ENCODE measurements around the gene PMS2.
"Not testable (repeated sequence)": the region's sequence is repeated elsewhere in the genome, so short reads cannot be mapped to it uniquely, and the experiment has no call there.

Gene PMS2

GRCh38 chr7:6008668-6009611 lies at the start of gene PMS2, which contains the start of gene AIMP2:
Gene PMS2, minus strand, starts transcription at chr7:6009049. Its CDS starts 30 bp downstream, at chr7:6009019.
Gene AIMP2, plus strand, starts transcription at chr7:6009272. Its CDS starts 92 bp downstream, at chr7:6009364.
- peak; percentile 99 for DNase-seq

GRCh38 chr7:6057316-6058129 lies 48.7 kb upstream of the PMS2 start:
- no peak for DNase-seq

- peak; percentile 15 for DNase-seq
Observed at GRCh38 chr7:6056616-6057015, 47.8 kb upstream of the PMS2 start.

- DNase-seq, result not testable (repeated sequence)
Observed at GRCh38 chr7:6051185-6051584, 42.3 kb upstream of the PMS2 start.

GRCh38 chr7:6049780-6050179 lies 40.9 kb upstream of the PMS2 start:
- DNase-seq, result no peak

- no peak for DNase-seq
Observed at GRCh38 chr7:6035686-6036085, 26.8 kb upstream of the PMS2 start.

- DNase-seq, result no peak
Observed at GRCh38 chr7:6035165-6035564, 26.3 kb upstream of the PMS2 start.

GRCh38 chr7:6032641-6033040 lies 23.8 kb upstream of the PMS2 start:
- DNase-seq, result no peak

GRCh38 chr7:6032167-6032566 lies 23.3 kb upstream of the PMS2 start:
- no peak for DNase-seq

GRCh38 chr7:6031567-6031966 lies 22.7 kb upstream of the PMS2 start:
- DNase-seq, result no peak

GRCh38 chr7:6030988-6031387 lies 22.1 kb upstream of the PMS2 start, which contains the start of gene ANKRD61:
Gene ANKRD61, plus strand, starts transcription at chr7:6031376. Its CDS starts 0 bp downstream, at chr7:6031376.
- DNase-seq, result no peak

- no peak for DNase-seq
Observed at GRCh38 chr7:6028563-6028962, 19.7 kb upstream of the PMS2 start.

- DNase-seq, result no peak
Observed at GRCh38 chr7:6027806-6028365, 19.0 kb upstream of the PMS2 start.

- DNase-seq, result no peak
Observed at GRCh38 chr7:6026820-6027311, 18.0 kb upstream of the PMS2 start.

GRCh38 chr7:6026011-6026819 lies 17.4 kb upstream of the PMS2 start:
- peak; percentile 69 for DNase-seq

GRCh38 chr7:6023974-6024435 lies 15.2 kb upstream of the PMS2 start:
- DNase-seq, result no peak

- no peak for DNase-seq
Observed at GRCh38 chr7:6022707-6023106, 13.9 kb upstream of the PMS2 start.

- DNase-seq, result no peak
Observed at GRCh38 chr7:6020371-6021286, 11.8 kb upstream of the PMS2 start.

- no peak for DNase-seq
Observed at GRCh38 chr7:6016653-6016966, 7.8 kb upstream of the PMS2 start.

GRCh38 chr7:6015917-6016652 lies 7.2 kb upstream of the PMS2 start:
- DNase-seq, result peak; percentile 61
